Upper lobe of left lung (tissue), 4 donors: ENCODE measurements around the gene FAM171A1.

Experiments used
- POLR2A ChIP-seq, 4 donors: fragments of 450-650 bp; IDR thresholded peaks; one replicate each; pipeline ENCODE4 v1.5.1; 2016 to 2017; ENCODE audit warnings: antibody characterized with exemption in 4 of 4, mild to moderate bottlenecking in 2 of 4
- TF ChIP-seq, protein P1 (sequence below), 6 experiments: fragments of 450-650 bp in 4 of 6; fragments of 200-600 bp in 2 of 6; sonication (generic) in 2 of 6; IDR thresholded peaks; one replicate each; pipeline ENCODE4 v1.5.1; 2016 to 2019; ENCODE audit warnings: antibody characterized with exemption in 6 of 6

DNA sequence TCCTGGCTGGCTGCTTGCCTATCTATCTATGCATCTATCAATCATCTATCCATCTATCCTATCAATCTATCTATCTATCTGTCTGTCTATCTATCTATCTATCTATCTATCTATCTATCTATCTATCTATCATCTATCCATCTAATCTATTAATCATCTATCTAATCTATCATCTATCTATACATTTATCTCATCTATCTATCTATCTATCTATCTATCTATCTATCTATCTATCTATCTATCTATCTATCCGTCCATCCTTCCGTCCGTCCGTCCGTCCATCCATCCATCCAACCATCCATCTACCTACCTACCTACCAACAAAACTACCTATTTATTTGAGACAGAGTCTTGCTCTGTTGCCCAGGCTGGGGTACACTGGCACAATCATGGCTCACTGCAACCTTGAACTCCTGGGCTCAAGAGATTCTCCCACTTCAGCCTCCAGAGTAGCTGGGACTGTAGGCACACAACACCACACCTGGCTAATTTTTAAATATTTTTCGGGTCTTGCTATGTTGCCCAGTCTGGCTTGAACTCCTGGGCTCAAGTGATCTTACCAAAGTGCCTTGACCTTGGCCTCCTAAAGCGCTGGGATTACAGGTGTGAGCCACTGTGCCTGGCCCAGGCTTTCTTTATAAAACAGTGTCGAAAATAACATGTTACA lies 107.3 kb downstream of the FAM171A1 start:
- TF ChIP-seq, protein P1, sequence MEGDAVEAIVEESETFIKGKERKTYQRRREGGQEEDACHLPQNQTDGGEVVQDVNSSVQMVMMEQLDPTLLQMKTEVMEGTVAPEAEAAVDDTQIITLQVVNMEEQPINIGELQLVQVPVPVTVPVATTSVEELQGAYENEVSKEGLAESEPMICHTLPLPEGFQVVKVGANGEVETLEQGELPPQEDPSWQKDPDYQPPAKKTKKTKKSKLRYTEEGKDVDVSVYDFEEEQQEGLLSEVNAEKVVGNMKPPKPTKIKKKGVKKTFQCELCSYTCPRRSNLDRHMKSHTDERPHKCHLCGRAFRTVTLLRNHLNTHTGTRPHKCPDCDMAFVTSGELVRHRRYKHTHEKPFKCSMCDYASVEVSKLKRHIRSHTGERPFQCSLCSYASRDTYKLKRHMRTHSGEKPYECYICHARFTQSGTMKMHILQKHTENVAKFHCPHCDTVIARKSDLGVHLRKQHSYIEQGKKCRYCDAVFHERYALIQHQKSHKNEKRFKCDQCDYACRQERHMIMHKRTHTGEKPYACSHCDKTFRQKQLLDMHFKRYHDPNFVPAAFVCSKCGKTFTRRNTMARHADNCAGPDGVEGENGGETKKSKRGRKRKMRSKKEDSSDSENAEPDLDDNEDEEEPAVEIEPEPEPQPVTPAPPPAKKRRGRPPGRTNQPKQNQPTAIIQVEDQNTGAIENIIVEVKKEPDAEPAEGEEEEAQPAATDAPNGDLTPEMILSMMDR (IDR thresholded peaks at IDR 0.05) = no peak
- no peak for TF ChIP-seq POLR2A (IDR thresholded peaks at IDR 0.05)
